Bronchial epithelial cell (primary cell): ENCODE measurements around the gene ETV2. TPM values are rescaled to one million over a fixed set of nuclear protein-coding genes. Genes with fewer than 3 reads are reported as not detected.

Source experiments
- DNase-seq: peaks from one replicate; pipeline ENCODE4 v3.0.0-alpha.2; 2010; ENCODE audit warnings: low read depth
- FAIRE-seq: peaks from 2 replicates; lab custom pipeline; 2011; peaks lifted over from hg19 to GRCh38; lab: Jason Lieb, UNC
- H3K27me3 ChIP-seq: 2 replicates; pipeline ENCODE4 v1.5.1; 2011; ENCODE audit warnings: low read length; ENCODE audit not compliant: control insufficient read depth, insufficient read depth
- H3K36me3 ChIP-seq: 2 replicates; pipeline ENCODE4 v1.5.1; 2011; ENCODE audit warnings: low read length; ENCODE audit not compliant: control insufficient read depth, insufficient read depth
- H3K4me3 ChIP-seq: 2 replicates; pipeline ENCODE4 v1.5.1; 2011; ENCODE audit warnings: mild to moderate bottlenecking, low read depth, low read length, control low read depth
- CTCF ChIP-seq: IDR thresholded peaks from 2 replicates; pipeline ENCODE4 v1.5.1; 2011; ENCODE audit warnings: mild to moderate bottlenecking, moderate library complexity, low read length, control low read depth, inconsistent platforms; ENCODE audit not compliant: insufficient read depth, severe bottlenecking
- total RNA-seq: library from RNA; depleted of rRNA; stranded (reverse); fragments of >200 nt; gene quantifications from 2 replicates; pipeline ENCODE4 v1.2.1, GENCODE V29; 2014

Gene ETV2
- total RNA-seq, 1 donor from 2014 or later: under 0.01 TPM

- Histone ChIP-seq H3K27me3 (no peaks in the 10 kb centered on the region), H3K4me3 (no peak overlapping the region), H3K36me3 (no peaks in the 10 kb centered on the region)
- no peak for TF ChIP-seq CTCF
- DNase-seq (no peak), FAIRE-seq (no peak)
Observed at GRCh38 chr19:35607661-35608060, 33.9 kb upstream of the ETV2 start.

GRCh38 chr19:35608251-35608650 is 33.3 kb upstream of the ETV2 start:
- Histone ChIP-seq H3K36me3 (no peaks in the 10 kb centered on the region), H3K27me3 (no peaks in the 10 kb centered on the region), H3K4me3 (no peak overlapping the region)
- peak; percentile 12 for DNase-seq
- no peak for FAIRE-seq
- no peak for TF ChIP-seq CTCF

- no peak for TF ChIP-seq CTCF
- DNase-seq: no peak
- no peak overlapping the region for H3K4me3 ChIP-seq
- H3K27me3 ChIP-seq: no peaks in the 10 kb centered on the region
- no peak for FAIRE-seq
- no peaks in the 10 kb centered on the region for H3K36me3 ChIP-seq
Observed at GRCh38 chr19:35609851-35610353, 31.6 kb upstream of the ETV2 start.

GRCh38 chr19:35612224-35612558 is 29.4 kb upstream of the ETV2 start:
- Histone ChIP-seq H3K36me3 (peaks cover 2% of the 10 kb centered on the region), H3K27me3 (no peaks in the 10 kb centered on the region), H3K4me3 (peak overlapping the region; percentile 67)
- FAIRE-seq (no peak), DNase-seq (no peak)
- TF ChIP-seq CTCF: no peak

GRCh38 chr19:35612559-35613321 is 28.8 kb upstream of the ETV2 start, which contains the start of gene HAUS5:
HAUS5 (plus strand) TSS chr19:35612735; CDS start chr19:35612795, 60 bp downstream.
- no peaks in the 10 kb centered on the region for H3K27me3 ChIP-seq
- DNase-seq (peak; percentile 78), FAIRE-seq (no peak)
- peaks cover 2% of the 10 kb centered on the region for H3K36me3 ChIP-seq
- no peak for TF ChIP-seq CTCF
- H3K4me3 ChIP-seq: peak within 1 kb of the TSS; percentile 67

- DNase-seq (no peak), FAIRE-seq (no peak)
- no peak for TF ChIP-seq CTCF
- Histone ChIP-seq H3K27me3 (no peaks in the 10 kb centered on the region), H3K36me3 (peaks cover 2% of the 10 kb centered on the region), H3K4me3 (no peak overlapping the region)
Observed at GRCh38 chr19:35613574-35613973, 28.0 kb upstream of the ETV2 start.
